Karpas-422 (cell line): ENCODE measurements around the gene COL9A1. TPM values are rescaled to one million over a fixed set of nuclear protein-coding genes. Genes with fewer than 3 reads are reported as not detected.
"Not testable (repeated sequence)": the region's sequence is repeated elsewhere in the genome, so short reads cannot be mapped to it uniquely, and the experiment has no call there.

Experiments
- DNase-seq: peaks from one replicate; pipeline ENCODE4 v3.0.0-alpha.2; 2015
- H2AFZ ChIP-seq: fragments of 200-600 bp; sonication (generic); 2 replicates; pipeline ENCODE4 v1.6.1; 2014; ENCODE audit warnings: antibody characterized with exemption, low read length, mixed read lengths
- H3K27ac ChIP-seq: fragments of 200-600 bp; sonication (generic); 2 replicates; pipeline ENCODE4 v1.5.1; 2014; ENCODE audit warnings: mild to moderate bottlenecking, low read length, moderate library complexity
- H3K27me3 ChIP-seq: fragments of 200-600 bp; sonication (generic); 2 replicates; pipeline ENCODE4 v1.6.1; 2014; ENCODE audit warnings: low read length, mixed read lengths
- H3K36me3 ChIP-seq: fragments of 200-600 bp; sonication (generic); 2 replicates; pipeline ENCODE4 v1.6.1; 2014; ENCODE audit warnings: low read length, mixed read lengths; ENCODE audit not compliant: insufficient read depth
- H3K4me1 ChIP-seq: fragments of 200-600 bp; sonication (generic); 2 replicates; pipeline ENCODE4 v1.6.1; 2014; ENCODE audit warnings: mild to moderate bottlenecking, low read length, mixed read lengths
- H3K4me2 ChIP-seq: fragments of 200-600 bp; sonication (generic); 2 replicates; pipeline ENCODE4 v1.6.1; 2014; ENCODE audit warnings: low read length, low read depth, mild to moderate bottlenecking; ENCODE audit not compliant: poor library complexity, severe bottlenecking
- H3K4me3 ChIP-seq: fragments of 200-600 bp; sonication (generic); 2 replicates; pipeline ENCODE4 v1.5.1; 2014; ENCODE audit warnings: mild to moderate bottlenecking, antibody characterized with exemption, low read length, mixed read lengths
- H3K79me2 ChIP-seq: fragments of 200-600 bp; sonication (generic); 2 replicates; pipeline ENCODE4 v1.6.1; 2014; ENCODE audit warnings: mild to moderate bottlenecking, low read length, mixed read lengths
- H3K9ac ChIP-seq: fragments of 200-600 bp; sonication (generic); 2 replicates; pipeline ENCODE4 v1.6.0; 2014; ENCODE audit warnings: low read length
- H3K9me2 ChIP-seq: fragments of 200-600 bp; sonication (generic), shearing (Covaris generic); replicated peaks from 2 replicates; pipeline ENCODE4 v1.6.0; 2014; ENCODE audit warnings: mild to moderate bottlenecking, low read length, moderate library complexity; ENCODE audit not compliant: insufficient read depth
- H3K9me3 ChIP-seq: fragments of 300-700, 200-600 bp; sonication (generic); 2 replicates; pipeline ENCODE4 v1.6.1; 2014; ENCODE audit warnings: low read length, mixed read lengths
- H4K20me1 ChIP-seq: fragments of 200-600 bp; sonication (generic); 2 replicates; pipeline ENCODE4 v1.6.1; 2014; ENCODE audit warnings: mild to moderate bottlenecking, antibody characterized with exemption, low read length, low read depth; ENCODE audit not compliant: insufficient read depth
- total RNA-seq: library from RNA; depleted of rRNA; stranded (reverse); fragments of >200 nt; shearing (Covaris generic); gene quantifications from 2 replicates; pipeline ENCODE4 v1.2.3, GENCODE V29; 2014; ENCODE audit warnings: low replicate concordance

The COL9A1 gene
- total RNA-seq, 1 experiment from 2014 or later: not detected

DNA sequence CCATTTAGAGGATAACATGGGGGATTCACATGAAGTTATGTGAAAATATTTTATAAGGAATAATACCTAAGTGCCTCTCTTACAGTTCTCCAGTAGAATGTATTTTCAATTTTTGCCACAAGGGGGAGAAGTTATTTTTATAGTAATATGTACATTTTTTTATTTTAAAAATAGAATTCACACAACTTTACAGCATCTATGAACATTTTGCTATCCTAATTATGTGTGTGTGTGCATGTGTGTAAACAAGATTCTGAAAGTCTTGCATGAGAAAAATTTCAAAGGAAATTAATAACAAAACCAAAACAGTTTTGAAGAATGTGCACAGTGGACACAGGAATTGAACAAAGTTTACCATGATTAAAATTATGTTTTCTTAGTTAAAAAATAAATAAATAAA lies 5.3 kb upstream of the COL9A1 start:
- not testable (repeated sequence) for H3K4me3 ChIP-seq, H3K4me2 ChIP-seq, H3K9me2 ChIP-seq, H3K36me3 ChIP-seq, H4K20me1 ChIP-seq, H3K4me1 ChIP-seq, H3K79me2 ChIP-seq, H3K27ac ChIP-seq, DNase-seq, H3K9me3 ChIP-seq, H2AFZ ChIP-seq, H3K27me3 ChIP-seq, H3K9ac ChIP-seq

- Histone ChIP-seq H2AFZ (no peak overlapping the region), H3K27me3 (no peaks in the 10 kb centered on the region), H3K4me3 (no peak overlapping the region), H3K9me2 (no peaks in the 10 kb centered on the region), H4K20me1 (no peaks in the 10 kb centered on the region), H3K4me2 (no peak overlapping the region), H3K27ac (no peak overlapping the region), H3K4me1 (no peaks in the 10 kb centered on the region), H3K9me3 (no peaks in the 10 kb centered on the region), H3K79me2 (no peaks in the 10 kb centered on the region), H3K36me3 (no peaks in the 10 kb centered on the region), H3K9ac (no peak overlapping the region)
- no peak for DNase-seq
Observed at GRCh38 chr6:70307008-70307407, 4.1 kb upstream of the COL9A1 start.

DNA sequence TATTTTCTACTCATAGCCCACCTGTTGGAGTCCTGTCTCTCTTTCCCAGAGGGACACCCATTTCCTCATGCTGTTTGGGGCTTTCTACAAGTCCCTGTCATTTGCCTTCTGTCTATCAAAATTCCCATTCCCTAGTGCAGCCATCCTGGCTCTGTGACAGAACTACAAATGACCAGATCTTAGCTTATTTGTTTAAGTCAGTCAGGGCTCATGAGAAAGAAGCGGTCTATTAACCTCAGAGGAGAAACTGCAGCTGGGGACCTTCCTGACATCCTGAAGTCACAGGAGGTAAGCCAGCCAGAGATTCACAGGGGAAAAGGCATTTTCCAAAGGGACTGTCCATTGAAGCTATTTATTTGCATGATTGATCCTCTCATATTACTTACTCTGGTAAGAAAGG lies 1.7 kb upstream of the COL9A1 start:
- no peak overlapping the region for H3K4me3 ChIP-seq
- no peak overlapping the region for H3K4me2 ChIP-seq
- no peaks in the 10 kb centered on the region for H3K27me3 ChIP-seq
- H2AFZ ChIP-seq: no peak overlapping the region
- H3K9ac ChIP-seq: no peak overlapping the region
- DNase-seq: no peak
- H3K9me2 ChIP-seq: no peaks in the 10 kb centered on the region
- no peaks in the 10 kb centered on the region for H3K36me3 ChIP-seq
- no peaks in the 10 kb centered on the region for H3K9me3 ChIP-seq
- no peaks in the 10 kb centered on the region for H3K79me2 ChIP-seq
- no peaks in the 10 kb centered on the region for H3K4me1 ChIP-seq
- no peak overlapping the region for H3K27ac ChIP-seq
- no peaks in the 10 kb centered on the region for H4K20me1 ChIP-seq

GRCh38 chr6:70299456-70299855 lies 3.4 kb downstream of the COL9A1 start:
- no peaks in the 10 kb centered on the region for H3K36me3 ChIP-seq
- no peak overlapping the region for H3K27ac ChIP-seq
- H4K20me1 ChIP-seq: no peaks in the 10 kb centered on the region
- DNase-seq: peak; percentile 57
- H3K4me2 ChIP-seq: no peak overlapping the region
- H3K9me2 ChIP-seq: no peaks in the 10 kb centered on the region
- no peak overlapping the region for H3K4me3 ChIP-seq
- no peaks in the 10 kb centered on the region for H3K27me3 ChIP-seq
- no peaks in the 10 kb centered on the region for H3K4me1 ChIP-seq
- no peak overlapping the region for H3K9ac ChIP-seq
- H2AFZ ChIP-seq: no peak overlapping the region
- no peaks in the 10 kb centered on the region for H3K79me2 ChIP-seq
- no peaks in the 10 kb centered on the region for H3K9me3 ChIP-seq

GRCh38 chr6:70298068-70298467 lies 4.8 kb downstream of the COL9A1 start:
- Histone ChIP-seq H3K79me2 (no peaks in the 10 kb centered on the region), H3K4me2 (no peak overlapping the region), H3K27me3 (no peaks in the 10 kb centered on the region), H3K36me3 (no peaks in the 10 kb centered on the region), H3K9ac (no peak overlapping the region), H4K20me1 (no peaks in the 10 kb centered on the region), H3K9me2 (no peaks in the 10 kb centered on the region), H2AFZ (no peak overlapping the region), H3K4me1 (no peaks in the 10 kb centered on the region), H3K27ac (no peak overlapping the region), H3K9me3 (no peaks in the 10 kb centered on the region), H3K4me3 (no peak overlapping the region)
- DNase-seq: no peak

- DNase-seq: no peak
- Histone ChIP-seq H4K20me1 (no peaks in the 10 kb centered on the region), H3K9ac (no peak overlapping the region), H3K36me3 (no peaks in the 10 kb centered on the region), H3K9me2 (no peaks in the 10 kb centered on the region), H3K4me2 (no peak overlapping the region), H3K4me3 (no peak overlapping the region), H2AFZ (no peak overlapping the region), H3K27me3 (no peaks in the 10 kb centered on the region), H3K9me3 (no peaks in the 10 kb centered on the region), H3K4me1 (no peaks in the 10 kb centered on the region), H3K79me2 (no peaks in the 10 kb centered on the region), H3K27ac (no peak overlapping the region)
Observed at GRCh38 chr6:70292193-70292592, 10.7 kb downstream of the COL9A1 start.

GRCh38 chr6:70289299-70289698 lies 13.6 kb downstream of the COL9A1 start:
- Histone ChIP-seq H3K4me1 (no peaks in the 10 kb centered on the region), H3K36me3 (no peaks in the 10 kb centered on the region), H3K9me2 (no peaks in the 10 kb centered on the region), H3K9ac (no peak overlapping the region), H3K9me3 (no peaks in the 10 kb centered on the region), H2AFZ (no peak overlapping the region), H3K27me3 (no peaks in the 10 kb centered on the region), H4K20me1 (no peaks in the 10 kb centered on the region), H3K79me2 (no peaks in the 10 kb centered on the region), H3K4me2 (no peak overlapping the region), H3K4me3 (no peak overlapping the region), H3K27ac (no peak overlapping the region)
- DNase-seq: no peak

- Histone ChIP-seq H2AFZ (no peak overlapping the region), H3K9ac (no peak overlapping the region), H4K20me1 (no peaks in the 10 kb centered on the region), H3K36me3 (no peaks in the 10 kb centered on the region), H3K4me3 (no peak overlapping the region), H3K79me2 (no peaks in the 10 kb centered on the region), H3K4me1 (no peaks in the 10 kb centered on the region), H3K9me2 (no peaks in the 10 kb centered on the region), H3K9me3 (no peaks in the 10 kb centered on the region), H3K4me2 (no peak overlapping the region), H3K27me3 (no peaks in the 10 kb centered on the region), H3K27ac (no peak overlapping the region)
- DNase-seq: no peak
Observed at GRCh38 chr6:70286905-70287304, 16.0 kb downstream of the COL9A1 start.

GRCh38 chr6:70285201-70285600 lies 17.7 kb downstream of the COL9A1 start:
- H3K9ac ChIP-seq: no peak overlapping the region

More at GRCh38 chr6:70285201-70285600, 17.7 kb downstream of the COL9A1 start:
- Histone ChIP-seq H3K27ac (no peak overlapping the region), H3K4me2 (no peak overlapping the region), H4K20me1 (no peaks in the 10 kb centered on the region), H3K9me2 (no peaks in the 10 kb centered on the region), H3K36me3 (no peaks in the 10 kb centered on the region), H3K4me3 (no peak overlapping the region), H3K9me3 (no peaks in the 10 kb centered on the region), H3K27me3 (no peaks in the 10 kb centered on the region), H3K79me2 (no peaks in the 10 kb centered on the region), H2AFZ (no peak overlapping the region), H3K4me1 (no peaks in the 10 kb centered on the region)
- no peak for DNase-seq
